Measurements from ENCODE around the gene PXDC1.
A peak's percentile ranks its signal among the peaks of the same experiment; 100 is the strongest.

PXDC1 gene

DNA sequence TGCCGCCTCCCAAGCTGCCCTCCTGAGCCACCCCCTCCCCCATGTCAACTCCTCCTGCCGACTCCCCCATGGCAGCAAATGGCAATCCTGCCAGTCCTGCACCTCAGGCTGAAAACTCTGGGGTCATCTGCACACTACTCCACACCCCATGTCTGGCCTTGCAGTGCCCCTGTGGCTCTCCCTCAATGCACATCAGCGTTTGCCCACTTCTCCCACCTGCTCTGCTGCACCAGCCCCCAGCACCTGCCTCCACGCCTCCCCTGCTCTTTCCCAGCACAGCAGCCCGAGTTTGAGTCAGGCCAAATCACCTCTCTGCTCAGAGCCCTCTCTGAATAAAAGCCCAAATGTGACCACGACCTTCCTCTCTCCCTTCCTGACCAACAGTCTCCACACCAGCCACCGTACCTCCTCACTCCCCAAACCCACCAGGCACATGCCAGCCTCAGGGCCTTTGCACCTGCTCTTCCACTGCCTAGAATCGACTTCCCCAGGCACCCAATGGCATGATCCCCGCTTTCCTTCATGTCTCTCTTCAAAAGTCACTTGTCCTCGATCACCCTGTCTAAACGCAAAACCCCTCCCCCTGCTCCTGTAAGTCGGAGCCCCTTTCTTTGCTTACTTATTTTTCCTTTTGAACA, 4.3 kb downstream of the PXDC1 start:
- ChIA-PET POLR2A (no interaction called here), CTCF (interaction anchor here (0.9 to 8.6 kb wide), 11 partner anchors 15 to 409 kb away, joined by 3 to 113 read pairs (median 9); a partner anchor contains a TSS)
- TF ChIP-seq CTCF (IDR thresholded peaks at IDR 0.05; ENCODE audit: control extremely low read depth, extremely low read depth, low read depth, missing control alignments), result no peak
- DNase-seq (ENCODE audit: extremely low spot score), result no peak

DNA sequence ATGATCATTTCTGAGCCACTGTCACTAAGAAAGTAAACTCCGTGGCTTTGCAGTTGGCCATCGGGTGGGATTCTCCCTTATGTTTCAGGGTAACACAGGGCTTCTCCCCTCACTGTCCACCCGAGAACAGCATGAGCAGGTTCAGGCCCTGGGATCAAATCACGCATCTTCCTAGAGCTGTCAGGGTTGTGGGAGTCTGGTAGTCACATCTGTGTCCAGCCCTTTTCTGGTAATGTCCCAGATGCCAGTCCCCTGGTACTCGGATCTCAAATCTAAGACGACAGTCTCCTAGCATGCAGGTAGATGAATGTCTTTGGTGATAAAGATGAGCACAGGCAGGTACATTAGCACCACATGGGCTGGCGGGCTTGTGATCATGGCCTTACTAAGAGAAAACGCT, 4.8 kb downstream of the PXDC1 start:
- POLR2A ChIA-PET, result no interaction called here
- CTCF ChIA-PET, result interaction anchor here (0.7 to 8.6 kb wide), 12 partner anchors 8 to 464 kb away, joined by 3 to 113 read pairs (median 7); a partner anchor contains a TSS

DNA sequence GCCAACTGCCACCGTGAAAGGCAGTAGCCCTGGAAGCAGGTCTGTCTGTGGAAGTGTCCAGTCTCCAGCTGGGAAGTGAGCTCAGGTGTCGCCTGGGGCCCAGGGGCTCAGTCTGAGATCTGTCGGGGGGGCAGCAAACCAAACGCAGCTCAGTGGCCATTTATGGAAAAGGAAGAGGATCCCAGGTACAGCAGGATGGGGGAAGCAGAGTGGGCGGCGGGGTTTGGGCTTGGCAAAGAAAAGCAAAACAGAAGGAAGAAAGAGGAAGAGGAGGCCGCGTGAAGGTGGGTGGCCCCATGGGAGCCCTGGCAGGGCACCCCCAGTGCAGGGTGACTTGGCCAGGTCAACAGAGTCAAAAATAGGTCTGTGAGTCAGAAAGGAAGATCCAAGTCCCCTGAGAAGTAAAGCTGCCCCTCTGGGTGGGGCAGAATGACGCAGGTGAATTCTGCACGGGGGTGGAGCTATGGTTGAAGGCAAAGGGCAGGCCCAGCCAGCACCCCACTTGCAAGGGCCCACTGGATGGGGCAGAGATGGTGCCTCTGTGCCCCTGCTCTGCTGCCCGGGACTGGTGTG, 5.3 kb downstream of the PXDC1 start:
- POLR2A ChIA-PET, result no interaction called here
- TF ChIP-seq CTCF (IDR thresholded peaks at IDR 0.05; ENCODE audit: control extremely low read depth, extremely low read depth, low read depth, missing control alignments), result no peak
- DNase-seq (ENCODE audit: extremely low spot score), result peak; percentile 65
- CTCF ChIA-PET, result interaction anchor here (0.7 to 8.6 kb wide), 16 partner anchors 8 to 464 kb away, joined by 3 to 113 read pairs (median 6); partner anchors contain the start of gene FAM50B

More for the DNA sequence above, 4.8 kb downstream of the PXDC1 start:
- DNase-seq (ENCODE audit: extremely low spot score), result no peak
- TF ChIP-seq CTCF (IDR thresholded peaks at IDR 0.05; ENCODE audit: control extremely low read depth, extremely low read depth, low read depth, missing control alignments), result no peak

DNA sequence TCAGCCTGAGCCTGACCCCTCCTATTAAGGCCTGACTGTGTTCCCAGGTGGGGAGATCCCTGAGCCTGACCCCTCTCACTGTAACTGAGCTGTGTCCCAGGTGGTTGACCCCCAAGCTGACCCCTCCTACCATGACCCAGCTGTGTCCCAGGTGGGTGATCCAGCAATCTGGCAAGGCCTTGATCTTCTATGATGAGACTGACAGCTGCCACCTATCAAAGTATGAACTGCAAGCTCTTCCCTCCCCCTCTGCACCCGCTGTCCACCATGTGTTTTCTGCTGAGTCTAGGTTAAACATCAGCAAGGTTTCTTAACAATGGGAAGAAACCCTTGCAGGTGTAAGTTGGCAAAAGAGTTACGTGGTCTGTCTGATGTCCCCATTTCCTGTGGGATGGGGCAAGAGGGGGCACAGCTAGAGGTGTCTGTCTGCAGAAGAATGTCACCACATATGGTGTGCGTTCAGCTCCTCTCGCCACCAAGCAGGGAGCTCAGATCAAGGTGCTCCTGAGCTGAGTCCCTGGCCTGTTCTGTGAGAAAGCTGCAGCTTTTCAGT, 5.9 kb downstream of the PXDC1 start:
- DNase-seq (ENCODE audit: extremely low spot score), result no peak
- POLR2A ChIA-PET, result no interaction called here
- CTCF ChIA-PET, result interaction anchor here (0.7 to 8.6 kb wide), 16 partner anchors 9 to 465 kb away, joined by 3 to 113 read pairs (median 6); partner anchors contain the start of gene FAM50B
- TF ChIP-seq CTCF (IDR thresholded peaks at IDR 0.05; ENCODE audit: control extremely low read depth, extremely low read depth, low read depth, missing control alignments), result no peak

- TF ChIP-seq CTCF (IDR thresholded peaks at IDR 0.05; ENCODE audit: control extremely low read depth, extremely low read depth, low read depth, missing control alignments), result no peak
Observed at GRCh38 chr6:3744901-3745470, 6.5 kb downstream of the PXDC1 start.

GRCh38 chr6:3744211-3744900, 7.2 kb downstream of the PXDC1 start:
- CTCF ChIA-PET, result interaction anchor here (0.8 to 8.6 kb wide), 11 partner anchors 12 to 368 kb away, joined by 3 to 113 read pairs (median 4); no protein-coding TSS in a partner anchor
- no peak for DNase-seq (ENCODE audit: extremely low spot score)
- POLR2A ChIA-PET, result no interaction called here
- TF ChIP-seq CTCF (IDR thresholded peaks at IDR 0.05; ENCODE audit: control extremely low read depth, extremely low read depth, low read depth, missing control alignments), result no peak

More at GRCh38 chr6:3744901-3745470, 6.5 kb downstream of the PXDC1 start:
- DNase-seq (ENCODE audit: extremely low spot score), result no peak
- ChIA-PET POLR2A (no interaction called here), CTCF (interaction anchor here (1.0 to 8.6 kb wide), 11 partner anchors 11 to 465 kb away, joined by 3 to 113 read pairs (median 7); a partner anchor contains a TSS)

Measured in GM10248 (cell line).